ENCODE measurements around the gene SMIM35. TPM values are rescaled to one million over a fixed set of nuclear protein-coding genes. Genes with fewer than 3 reads are reported as not detected.

The SMIM35 gene
- total RNA-seq, 4 donors from 2014 or later = not detected

DNA sequence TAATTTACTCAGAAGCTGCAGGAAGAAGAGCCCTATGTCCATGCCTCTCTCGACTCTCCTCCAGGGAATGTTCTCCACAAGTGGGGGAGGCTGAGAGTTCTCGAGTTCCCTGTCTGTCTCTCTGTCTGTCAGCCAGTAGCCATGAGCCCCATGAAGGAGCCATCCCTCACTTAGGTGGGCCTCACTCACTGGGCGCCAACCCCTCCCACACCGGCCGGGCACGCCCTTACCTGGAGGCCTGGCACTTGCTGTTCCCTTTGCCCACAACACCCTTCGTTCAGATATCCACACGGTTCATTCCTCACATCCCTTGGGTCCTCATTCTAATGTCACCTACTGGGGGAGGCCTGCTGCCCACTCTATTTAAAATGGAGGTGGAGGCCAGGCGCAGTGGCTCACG lies 114.7 kb downstream of the SMIM35 start:
- Histone ChIP-seq H3K36me3 (no peaks in the 10 kb centered on the region), H3K27ac (no peak overlapping the region), H3K4me3 (no peak overlapping the region), H3K27me3 (peaks cover 0 to 2% (median 1%) of the 10 kb centered on the region in 3 donors), H3K4me1 (no peaks in the 10 kb centered on the region), H3K9me3 (no peaks in the 10 kb centered on the region)
- intact Hi-C loops (cut with DNase I; ENCODE audit: low total_unique reads) (no loop called here), in situ Hi-C loops (cut with MboI; ENCODE audit: low sequenced_read_pairs in 4 of 4) (no loop called here)
- no peak for TF ChIP-seq POLR2A (IDR thresholded peaks at IDR 0.05)
- no peak for TF ChIP-seq CTCF (IDR thresholded peaks at IDR 0.05 in 4 of 5, conservative IDR thresholded peaks at IDR 0.05 in 1 of 5)
- DNase-seq (no peak), ATAC-seq (no peak)

DNA sequence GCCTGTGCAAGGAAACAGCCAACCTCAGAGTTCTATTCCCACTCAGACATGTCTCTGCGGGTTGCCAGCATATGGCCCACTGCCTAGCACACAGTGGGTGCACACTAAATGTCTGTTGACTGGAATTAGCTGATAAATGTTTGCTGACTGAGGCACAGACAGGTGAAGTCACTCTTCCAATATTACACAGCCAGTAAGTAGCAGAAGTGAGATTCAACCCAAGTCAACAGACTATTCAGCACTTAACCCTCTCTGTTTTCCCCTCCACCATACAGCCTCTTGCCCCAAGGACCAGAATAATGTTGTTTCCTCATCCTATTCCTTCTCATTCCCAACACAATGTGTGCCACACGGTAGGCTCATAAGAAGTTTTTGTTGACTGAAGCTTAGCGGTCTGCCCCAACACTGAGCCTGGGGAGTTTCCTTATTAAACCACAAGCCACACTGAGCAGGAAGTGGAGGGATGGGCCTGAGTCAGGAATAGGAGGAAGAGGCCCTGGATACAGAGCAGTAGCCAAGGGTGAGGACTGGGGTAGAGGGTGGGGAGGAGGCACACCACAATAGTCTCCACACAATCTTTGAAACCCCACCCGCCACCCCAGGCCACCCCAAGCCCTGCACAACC lies 116.3 kb downstream of the SMIM35 start:
- no peak overlapping the region for H3K27ac ChIP-seq
- TF ChIP-seq POLR2A (IDR thresholded peaks at IDR 0.05) = no peak
- TF ChIP-seq CTCF (IDR thresholded peaks at IDR 0.05 in 4 of 5, conservative IDR thresholded peaks at IDR 0.05 in 1 of 5) = no peak
- DNase-seq = no peak
- intact Hi-C loops (cut with DNase I; ENCODE audit: low total_unique reads) (no loop called here), in situ Hi-C loops (cut with MboI; ENCODE audit: low sequenced_read_pairs in 4 of 4) (no loop called here)
- no peaks in the 10 kb centered on the region for H3K4me1 ChIP-seq
- no peak for ATAC-seq
- H3K36me3 ChIP-seq = no peaks in the 10 kb centered on the region
- no peaks in the 10 kb centered on the region for H3K9me3 ChIP-seq
- H3K27me3 ChIP-seq = peaks cover 0 to 4% (median 2%) of the 10 kb centered on the region in 3 donors
- H3K4me3 ChIP-seq = no peak overlapping the region

DNA sequence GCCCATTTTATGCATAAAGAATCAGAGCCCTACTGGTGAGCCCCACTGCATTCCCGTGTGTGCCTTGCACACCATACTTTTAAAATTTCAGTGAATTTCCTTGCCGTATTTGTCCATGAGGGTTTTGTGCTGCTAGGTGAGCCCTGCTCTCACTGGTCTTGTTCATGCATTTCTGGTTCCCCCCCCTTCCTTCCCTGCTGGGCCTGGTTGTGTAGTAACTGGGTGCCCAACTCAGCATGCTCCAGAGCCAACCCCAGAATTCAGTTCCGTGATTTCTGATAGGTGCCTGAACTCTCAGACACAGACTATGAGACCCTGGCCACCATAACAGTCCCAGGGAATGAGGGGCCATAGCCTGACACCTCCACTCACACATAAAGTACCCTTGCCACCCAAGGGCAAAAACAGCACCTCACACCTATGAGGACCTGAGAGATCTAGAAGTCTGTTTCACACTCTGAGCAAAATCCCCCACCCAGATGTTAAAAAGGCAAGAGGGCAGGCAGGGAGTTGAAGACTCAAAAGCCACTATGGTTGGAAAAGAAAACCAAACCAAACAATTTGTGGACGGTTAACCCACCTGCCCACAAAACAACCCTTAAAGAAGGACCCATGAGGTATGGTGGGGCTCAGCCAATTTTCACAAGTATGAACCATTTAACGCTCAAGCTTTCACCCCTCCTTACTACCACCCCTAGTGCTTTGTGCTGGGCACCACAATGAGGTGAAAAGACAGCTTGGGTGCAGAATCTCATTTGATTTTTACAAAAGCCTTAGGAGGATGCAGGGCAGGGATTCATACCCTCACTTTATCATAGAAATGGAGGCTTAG lies 117.4 kb downstream of the SMIM35 start:
- no peaks in the 10 kb centered on the region for H3K36me3 ChIP-seq
- H3K27ac ChIP-seq = no peak overlapping the region
- in situ Hi-C loops (cut with MboI; ENCODE audit: low sequenced_read_pairs in 4 of 4) (no loop called here), intact Hi-C loops (cut with DNase I; ENCODE audit: low total_unique reads) (no loop called here)
- H3K4me3 ChIP-seq = no peak overlapping the region
- DNase-seq (no peak), ATAC-seq (no peak)
- no peak for TF ChIP-seq POLR2A (IDR thresholded peaks at IDR 0.05)
- TF ChIP-seq CTCF (IDR thresholded peaks at IDR 0.05 in 4 of 5, conservative IDR thresholded peaks at IDR 0.05 in 1 of 5) = no peak
- no peaks in the 10 kb centered on the region for H3K9me3 ChIP-seq
- peaks cover 0 to 4% (median 2%) of the 10 kb centered on the region in 3 donors for H3K27me3 ChIP-seq
- H3K4me1 ChIP-seq = no peaks in the 10 kb centered on the region

DNA sequence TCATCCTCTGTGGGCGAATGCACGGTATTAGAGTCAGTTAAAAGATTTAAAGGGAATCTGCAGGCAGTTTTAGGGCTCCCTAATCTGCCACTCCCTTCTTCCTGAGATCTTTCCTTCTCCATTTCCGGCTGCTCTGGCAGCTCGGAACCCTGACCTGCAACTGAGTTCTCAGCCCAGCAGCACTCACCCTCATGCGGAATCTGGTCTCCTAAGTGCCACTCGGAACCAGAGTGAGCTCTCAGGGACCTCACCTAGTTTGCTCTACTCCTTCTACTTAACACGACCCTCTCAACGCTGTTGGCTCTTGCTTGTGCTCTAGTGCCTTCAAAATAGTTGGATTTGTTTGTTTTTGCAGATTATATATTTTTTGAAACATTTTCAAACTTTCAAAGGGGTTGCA lies 119.9 kb downstream of the SMIM35 start:
- in situ Hi-C loops (cut with MboI; ENCODE audit: low sequenced_read_pairs in 4 of 4) (no loop called here), intact Hi-C loops (cut with DNase I; ENCODE audit: low total_unique reads) (no loop called here)
- Histone ChIP-seq H3K4me3 (no peak overlapping the region), H3K27ac (no peak overlapping the region), H3K4me1 (no peaks in the 10 kb centered on the region), H3K27me3 (peaks cover 0 to 4% (median 2%) of the 10 kb centered on the region in 3 donors), H3K9me3 (no peaks in the 10 kb centered on the region), H3K36me3 (no peaks in the 10 kb centered on the region)
- DNase-seq = no peak
- TF ChIP-seq CTCF (IDR thresholded peaks at IDR 0.05 in 4 of 5, conservative IDR thresholded peaks at IDR 0.05 in 1 of 5) = no peak
- no peak for TF ChIP-seq POLR2A (IDR thresholded peaks at IDR 0.05)
- no peak for ATAC-seq

Data from gastrocnemius medialis (tissue), 4 donors.